GM18868 (cell line): ENCODE data around the gene INPP5E.
"Not testable (repeated sequence)": the region's sequence is repeated elsewhere in the genome, so short reads cannot be mapped to it uniquely, and the experiment has no call there.

Experiments
- ATAC-seq: cut with Tn5 transposase; IDR thresholded peaks from one replicate; pipeline ENCODE4 v1.9.1; 2021; ENCODE audit warnings: mild to moderate bottlenecking, moderate library complexity; ENCODE audit not compliant: unreplicated experiment

INPP5E gene

DNA sequence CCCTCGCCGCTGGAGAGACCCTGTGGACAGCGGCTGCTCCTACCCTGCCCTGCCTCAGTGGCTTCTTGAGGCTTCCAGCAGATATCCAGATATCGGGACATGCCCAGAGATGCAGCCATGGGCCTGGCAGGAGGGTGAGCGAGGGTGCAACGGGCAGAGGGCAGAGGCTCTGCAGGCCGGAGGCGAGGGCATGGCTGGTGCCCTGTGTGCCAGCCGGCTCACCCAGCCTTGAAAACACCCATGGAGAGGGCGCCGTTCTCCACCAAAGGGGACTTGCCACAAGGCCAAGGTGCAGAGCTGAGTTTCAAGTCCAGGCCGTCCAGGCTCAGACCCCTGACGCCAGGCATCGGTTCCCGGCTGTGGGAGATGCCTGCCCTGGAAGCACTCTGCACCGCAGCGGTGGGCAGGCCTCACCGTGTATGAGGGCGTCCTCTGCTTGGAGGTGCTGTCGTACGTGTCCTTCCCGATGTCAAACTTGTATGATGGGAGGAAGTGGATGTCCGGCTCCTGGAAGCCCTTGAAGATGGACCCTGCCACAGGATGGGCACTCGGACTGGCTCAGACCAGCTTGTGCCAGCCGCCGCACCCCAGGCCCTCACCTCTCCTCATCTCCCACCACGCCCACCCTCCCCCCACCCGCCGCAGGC, 8.9 kb downstream of the INPP5E start:
- ATAC-seq, result no peak

- ATAC-seq, result no peak
These were observed 9.8 kb downstream of the INPP5E start for GRCh38 chr9:136429683-136430491.

DNA sequence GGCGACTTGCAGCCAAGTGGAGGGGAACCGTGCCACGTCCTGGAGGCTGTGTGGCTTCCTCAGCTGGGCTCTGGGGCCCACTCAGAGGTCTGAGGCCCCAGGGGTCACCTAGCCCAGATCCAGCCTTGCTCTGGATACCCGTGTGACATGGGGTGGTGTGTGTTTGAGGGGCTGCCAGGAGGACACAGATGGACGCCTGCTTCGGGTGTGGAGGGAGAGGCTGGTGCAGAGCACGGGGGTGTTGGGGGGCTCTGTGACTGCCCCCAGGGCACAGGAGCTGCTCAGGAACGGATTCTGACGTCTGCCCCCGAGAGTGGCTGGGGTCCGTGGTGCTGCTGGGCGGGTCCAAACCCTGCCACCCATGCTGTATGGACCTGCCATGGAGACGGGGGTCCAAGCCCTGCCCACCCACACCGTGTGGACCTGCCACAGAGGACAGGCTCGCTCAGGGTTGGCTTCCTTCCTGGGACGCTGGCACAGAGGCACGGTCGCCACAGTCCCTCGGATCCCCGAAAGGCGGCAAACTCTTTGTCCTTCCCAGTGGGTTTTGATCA, 10.5 kb downstream of the INPP5E start:
- no peak for ATAC-seq

GRCh38 chr9:136426787-136427186, 12.9 kb downstream of the INPP5E start:
- no peak for ATAC-seq

- not testable (repeated sequence) for ATAC-seq
These were observed 14.3 kb downstream of the INPP5E start for GRCh38 chr9:136425367-136425766.

DNA sequence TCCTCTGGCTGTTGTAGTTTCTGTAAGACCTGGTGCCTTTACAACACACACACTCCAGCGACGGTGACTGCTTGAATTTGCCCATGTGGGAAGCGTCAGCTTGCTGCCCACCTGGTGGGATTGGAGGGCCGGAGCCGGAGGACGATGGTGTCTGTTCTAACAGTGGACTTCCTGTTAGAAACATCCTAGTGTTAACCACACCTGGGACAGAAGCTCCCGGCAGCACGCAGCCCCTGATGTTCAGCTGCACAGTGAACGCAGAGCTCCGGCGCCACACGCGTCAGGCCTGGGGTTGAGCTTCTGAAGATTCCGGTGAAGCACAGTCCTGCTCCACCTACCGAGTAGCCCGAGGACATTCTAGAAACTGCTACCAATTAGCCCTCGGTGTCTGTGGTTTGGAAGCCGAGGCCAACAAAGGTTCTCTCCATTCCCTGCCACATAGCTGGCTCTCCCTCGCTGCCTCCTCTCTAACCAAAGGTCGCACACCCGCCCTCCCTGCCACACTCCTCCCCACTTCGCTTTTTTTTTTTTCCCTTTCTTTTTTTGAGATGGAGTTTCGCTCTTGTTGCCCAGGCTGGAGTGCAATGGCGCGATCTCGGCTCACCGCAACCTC, 14.8 kb downstream of the INPP5E start:
- no peak for ATAC-seq

- ATAC-seq, result no peak
These were observed 16.1 kb downstream of the INPP5E start for GRCh38 chr9:136423432-136424146.

GRCh38 chr9:136422876-136423275, 16.8 kb downstream of the INPP5E start:
- ATAC-seq, result no peak

GRCh38 chr9:136421791-136422190, 17.9 kb downstream of the INPP5E start:
- no peak for ATAC-seq

DNA sequence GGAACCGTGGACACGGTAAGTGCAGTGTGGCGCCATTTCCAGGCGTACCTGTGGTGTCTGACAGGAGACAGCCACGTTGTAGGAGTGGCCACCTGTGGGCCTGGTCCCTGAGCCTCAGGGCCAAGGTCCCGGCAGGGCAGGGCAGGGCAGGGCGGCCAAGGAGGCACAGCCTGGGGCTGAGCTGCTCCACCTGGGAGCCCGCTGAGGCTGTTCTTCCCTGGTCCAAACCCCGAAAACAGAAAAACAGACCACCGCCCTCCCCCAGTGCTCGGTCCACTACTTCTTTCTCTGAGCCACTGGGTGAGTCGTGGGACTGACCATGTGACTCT, 20.6 kb downstream of the INPP5E start:
- no peak for ATAC-seq

DNA sequence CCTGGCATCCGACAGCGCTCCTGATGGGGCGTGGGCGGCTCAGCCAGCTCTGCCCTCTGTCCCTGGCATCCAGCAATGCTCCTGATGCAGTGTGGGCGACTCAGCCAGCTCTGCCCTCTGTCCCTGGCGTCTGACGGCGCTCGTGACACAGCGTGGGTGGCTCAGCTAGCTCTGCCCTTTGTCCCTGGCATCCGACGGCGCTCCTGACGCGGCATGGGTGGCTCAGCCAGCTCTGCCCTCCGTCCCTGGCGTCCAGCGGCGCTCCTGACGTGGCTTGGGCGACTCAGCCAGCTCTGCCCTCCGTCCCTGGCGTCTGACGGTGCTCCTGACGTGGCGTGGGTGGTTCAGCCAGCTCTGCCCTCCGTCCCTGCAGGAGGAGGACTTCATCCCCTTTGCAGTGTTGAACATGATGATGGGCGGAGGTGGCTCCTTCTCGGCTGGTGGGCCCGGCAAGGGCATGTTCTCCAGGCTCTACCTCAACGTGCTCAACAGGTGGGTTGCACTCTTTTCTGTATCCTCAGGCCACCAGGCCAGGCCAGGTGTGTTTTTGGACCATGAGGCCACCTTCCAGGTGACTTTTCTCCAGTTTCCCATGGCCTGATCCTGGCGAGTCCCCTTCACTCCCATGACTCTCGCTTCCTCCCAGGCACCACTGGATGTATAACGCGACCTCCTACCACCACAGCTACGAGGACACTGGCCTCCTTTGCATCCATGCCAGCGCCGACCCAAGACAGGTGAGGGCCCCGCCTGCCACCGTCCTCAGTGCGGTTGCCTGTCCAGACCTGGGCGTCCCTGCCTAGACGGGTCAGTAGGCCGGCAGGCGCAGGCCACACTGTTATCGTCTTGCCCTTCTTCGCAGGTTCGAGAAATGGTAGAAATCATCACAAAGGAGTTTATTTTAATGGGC, 21.2 kb downstream of the INPP5E start:
- no peak for ATAC-seq

DNA sequence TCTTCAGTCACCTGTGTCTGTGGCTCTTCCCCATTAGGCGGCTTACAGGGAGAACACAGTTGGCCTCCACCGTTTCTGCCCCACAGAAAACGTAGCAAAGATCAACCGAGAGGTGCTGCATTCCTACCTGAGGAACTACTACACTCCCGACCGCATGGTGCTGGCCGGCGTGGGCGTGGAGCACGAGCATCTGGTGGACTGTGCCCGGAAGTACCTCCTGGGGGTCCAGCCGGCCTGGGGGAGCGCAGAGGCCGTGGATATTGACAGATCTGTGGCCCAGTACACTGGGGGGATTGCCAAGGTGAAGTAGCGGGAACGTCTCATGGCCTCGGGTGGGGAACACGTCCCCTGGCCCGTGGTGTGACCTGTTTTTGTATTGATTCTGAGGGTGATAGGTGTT, 22.7 kb downstream of the INPP5E start:
- ATAC-seq, result no peak

- no peak for ATAC-seq
These were observed 23.2 kb downstream of the INPP5E start for GRCh38 chr9:136416427-136416826.

- ATAC-seq, result no peak
These were observed 26.7 kb downstream of the INPP5E start for GRCh38 chr9:136412962-136413361.

DNA sequence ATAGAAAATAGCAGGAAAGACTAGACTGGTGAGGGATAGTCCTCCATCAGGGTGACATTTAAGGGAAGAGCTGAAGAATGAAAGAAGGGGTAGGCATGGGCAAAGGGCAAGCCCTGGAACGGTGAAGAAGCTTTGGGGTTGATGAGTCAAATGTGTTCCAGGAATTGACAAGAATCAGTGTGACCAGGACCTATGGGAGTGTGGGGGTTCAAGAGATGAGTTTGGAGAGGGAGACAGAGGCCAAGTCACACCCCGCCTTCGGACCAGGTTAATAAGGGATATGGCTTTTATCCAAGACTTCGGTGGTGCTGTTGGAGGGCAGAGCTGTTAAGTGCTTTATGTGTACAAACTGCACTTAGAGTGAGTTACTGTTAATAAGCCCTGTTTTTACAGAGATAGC, 28.3 kb downstream of the INPP5E start:
- ATAC-seq, result no peak

GRCh38 chr9:136410500-136411287, 29.0 kb downstream of the INPP5E start, which contains the start of the genes ENTR1 and PMPCA:
Gene ENTR1 (minus strand): TSS chr9:136410614. CDS start chr9:136410397, 217 bp downstream.
Gene PMPCA (plus strand): TSS chr9:136410658. CDS start chr9:136410669, 11 bp downstream.
- ATAC-seq, result peak; percentile 81

GRCh38 chr9:136409557-136410455, 29.8 kb downstream of the INPP5E start:
- ATAC-seq, result peak; percentile 12

GRCh38 chr9:136407911-136408310, 31.7 kb downstream of the INPP5E start:
- no peak for ATAC-seq
